B cell (primary cell): ENCODE data around the gene SLC9A9.

Experiments used
- CTCF ChIP-seq: fragments of 200-600 bp; IDR thresholded peaks from one replicate; pipeline ENCODE4 v1.8.0; 2022; ENCODE audit warnings: antibody characterized with exemption, mild to moderate bottlenecking
- EZH2 ChIP-seq: IDR thresholded peaks from 2 replicates; pipeline ENCODE4 v1.6.1; 2012; ENCODE audit warnings: borderline replicate concordance, low read depth, mild to moderate bottlenecking, moderate library complexity, low read length; ENCODE audit not compliant: insufficient read depth, poor library complexity, severe bottlenecking

GRCh38 chr3:143628971-143629370, 219.3 kb downstream of the SLC9A9 start:
- no peak for TF ChIP-seq CTCF
- no peak for TF ChIP-seq EZH2
